Prostate gland (tissue), 2 donors: Measurements from ENCODE around the gene JAKMIP2. TPM values are rescaled to one million over a fixed set of nuclear protein-coding genes. Genes with fewer than 3 reads are reported as not detected.

ENCODE experiments used
- DNase-seq: peaks from one replicate; pipeline ENCODE4 v3.0.0-alpha.2; 2019; ENCODE audit warnings: low spot score
- H3K27ac ChIP-seq, 2 donors: fragments of 200-600 bp; sonication (generic); 2 replicates each; pipeline ENCODE4 v1.5.1; 2017 to 2019
- H3K27me3 ChIP-seq: fragments of 200-600 bp; sonication (generic); replicated peaks from 2 replicates; pipeline ENCODE4 v1.5.1; 2019; ENCODE audit not compliant: insufficient read depth
- H3K36me3 ChIP-seq, 2 donors: fragments of 200-600 bp; sonication (generic); 1 replicate in 1 of 2; 2 replicates in 1 of 2; pipeline versions ENCODE4 v1.5.1 to v1.8.1; 2017 to 2019
- H3K4me1 ChIP-seq: fragments of 200-600 bp; sonication (generic); replicated peaks from 2 replicates; pipeline ENCODE4 v1.5.1; 2019
- H3K4me3 ChIP-seq, 2 donors: fragments of 200-600 bp; sonication (generic); 2 replicates each; pipeline ENCODE4 v1.5.1; 2017 to 2019
- H3K9me3 ChIP-seq: fragments of 200-600 bp; sonication (generic); 2 replicates; pipeline ENCODE4 v1.5.1; 2017
- POLR2A ChIP-seq: fragments of 450-650 bp; IDR thresholded peaks from one replicate; pipeline ENCODE4 v1.6.1; 2016; ENCODE audit warnings: antibody characterized with exemption, mild to moderate bottlenecking
- POLR2AphosphoS5 ChIP-seq: sonication (generic); formaldehyde crosslinking; IDR thresholded peaks from one replicate; pipeline ENCODE4 v1.6.1; 2017; ENCODE audit warnings: antibody characterized with exemption
- WGBS: methylation state at CpG from one replicate; pipeline ENCODE4 v1.1.5; 2018; 5-methylcytosine and 5-hydroxymethylcytosine counted together
- intact Hi-C: fragments of 100-400 bp; cut with DNase I; formaldehyde crosslinking; loops from one replicate; pipeline ENCODE4 v1.14.2; 2022
- total RNA-seq, 2 donors: library from RNA; depleted of rRNA; stranded (reverse); fragments of >200 nt; gene quantifications; one replicate each; pipeline ENCODE4 v1.1.0, GENCODE V29; 2016
- TF ChIP-seq, protein P1 (sequence below), 4 experiments: fragments of 200-600 bp in 2 of 4; fragments of 450-650 bp in 2 of 4; sonication (generic) in 2 of 4; IDR thresholded peaks; 1 replicate in 3 of 4; 2 replicates in 1 of 4; pipeline ENCODE4 v1.5.1; 2016 to 2019; ENCODE audit warnings: antibody characterized with exemption in 4 of 4, mild to moderate bottlenecking in 2 of 4, moderate library complexity in 2 of 4

JAKMIP2 gene
- total RNA-seq, 2 donors from 2014 or later, result 0.85 to 1.2 TPM

DNA sequence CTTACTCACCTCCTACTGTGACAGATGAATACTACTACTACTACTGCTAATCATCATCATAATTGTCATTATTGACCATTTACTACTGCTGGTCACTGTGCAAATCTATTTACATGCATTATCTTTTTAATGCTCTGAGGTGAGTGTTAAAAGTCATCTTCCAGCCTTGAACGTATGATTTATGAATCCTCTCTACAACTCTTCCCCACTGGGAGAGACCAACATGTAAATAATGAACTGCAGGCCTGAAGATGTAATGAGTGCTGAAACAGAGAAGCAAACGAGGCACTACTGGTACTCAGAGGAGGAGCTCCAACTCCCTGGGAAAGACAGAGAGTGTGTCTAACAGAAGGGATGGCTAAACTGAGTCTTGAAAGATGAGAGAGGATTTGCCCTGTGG, 95.4 kb downstream of the JAKMIP2 start:
- 86% methylated on average over 2 of the region's 2 CpGs for WGBS
- intact Hi-C loops, result no loop called here
- TF ChIP-seq POLR2AphosphoS5 (no peak), POLR2A (no peak)
- TF ChIP-seq, protein P1, sequence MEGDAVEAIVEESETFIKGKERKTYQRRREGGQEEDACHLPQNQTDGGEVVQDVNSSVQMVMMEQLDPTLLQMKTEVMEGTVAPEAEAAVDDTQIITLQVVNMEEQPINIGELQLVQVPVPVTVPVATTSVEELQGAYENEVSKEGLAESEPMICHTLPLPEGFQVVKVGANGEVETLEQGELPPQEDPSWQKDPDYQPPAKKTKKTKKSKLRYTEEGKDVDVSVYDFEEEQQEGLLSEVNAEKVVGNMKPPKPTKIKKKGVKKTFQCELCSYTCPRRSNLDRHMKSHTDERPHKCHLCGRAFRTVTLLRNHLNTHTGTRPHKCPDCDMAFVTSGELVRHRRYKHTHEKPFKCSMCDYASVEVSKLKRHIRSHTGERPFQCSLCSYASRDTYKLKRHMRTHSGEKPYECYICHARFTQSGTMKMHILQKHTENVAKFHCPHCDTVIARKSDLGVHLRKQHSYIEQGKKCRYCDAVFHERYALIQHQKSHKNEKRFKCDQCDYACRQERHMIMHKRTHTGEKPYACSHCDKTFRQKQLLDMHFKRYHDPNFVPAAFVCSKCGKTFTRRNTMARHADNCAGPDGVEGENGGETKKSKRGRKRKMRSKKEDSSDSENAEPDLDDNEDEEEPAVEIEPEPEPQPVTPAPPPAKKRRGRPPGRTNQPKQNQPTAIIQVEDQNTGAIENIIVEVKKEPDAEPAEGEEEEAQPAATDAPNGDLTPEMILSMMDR (IDR thresholded peaks at IDR 0.05), result no peak

DNA sequence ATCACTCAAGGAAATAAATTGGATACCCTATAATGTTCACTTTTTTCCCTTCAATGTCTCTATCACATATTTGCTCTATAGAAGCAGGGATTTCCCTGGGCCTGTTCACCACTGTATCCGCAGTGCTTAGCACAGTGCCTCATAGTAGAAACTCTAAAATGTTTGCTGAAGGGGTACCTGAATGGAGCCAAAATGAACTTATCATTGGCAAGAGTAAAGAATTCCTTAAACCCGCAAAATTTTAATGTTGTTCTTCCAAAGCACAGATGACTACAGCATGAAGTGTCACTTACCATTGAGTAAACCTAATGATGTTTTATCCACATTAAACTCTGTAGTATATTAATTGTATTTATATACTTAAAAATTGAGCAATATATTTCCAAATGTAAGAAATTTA, 96.1 kb downstream of the JAKMIP2 start:
- TF ChIP-seq POLR2AphosphoS5, result no peak
- TF ChIP-seq, protein P1 (IDR thresholded peaks at IDR 0.05), result no peak
- TF ChIP-seq POLR2A, result no peak
- H3K9me3 ChIP-seq, result no peaks in the 10 kb centered on the region
- DNase-seq, result no peak
- no peaks in the 10 kb centered on the region for H3K36me3 ChIP-seq
- intact Hi-C loops, result no loop called here
- no peak overlapping the region for H3K27ac ChIP-seq
- H3K27me3 ChIP-seq, result no peaks in the 10 kb centered on the region
- no peaks in the 10 kb centered on the region for H3K4me1 ChIP-seq
- H3K4me3 ChIP-seq, result no peak overlapping the region
- 82% methylated on average over 2 of the region's 2 CpGs for WGBS

More for the DNA sequence above, 95.4 kb downstream of the JAKMIP2 start:
- Histone ChIP-seq H3K4me3 (no peak overlapping the region), H3K9me3 (no peaks in the 10 kb centered on the region), H3K27me3 (no peaks in the 10 kb centered on the region), H3K4me1 (no peaks in the 10 kb centered on the region), H3K27ac (no peak overlapping the region), H3K36me3 (no peaks in the 10 kb centered on the region)
- DNase-seq, result no peak

DNA sequence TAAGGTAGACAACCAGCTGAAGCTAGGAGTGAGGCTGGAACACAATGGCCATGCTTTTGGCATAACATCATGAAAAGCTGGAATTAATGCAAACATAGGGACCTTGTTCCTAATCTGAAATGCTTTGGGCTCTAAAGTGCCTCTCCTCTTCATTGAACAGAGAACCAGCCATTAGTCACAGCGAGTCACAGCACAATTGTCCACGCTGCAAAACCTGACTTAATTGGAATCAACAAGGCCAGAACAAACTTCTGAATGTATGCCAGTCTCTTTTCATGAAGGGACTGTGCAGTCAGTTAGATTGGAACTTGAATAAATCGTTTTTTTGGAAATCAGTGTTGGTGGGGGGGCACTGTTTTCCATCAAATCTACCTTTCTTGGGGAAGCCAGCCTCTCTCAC, 96.5 kb downstream of the JAKMIP2 start:
- H3K9me3 ChIP-seq, result no peaks in the 10 kb centered on the region
- no peak overlapping the region for H3K27ac ChIP-seq
- H3K27me3 ChIP-seq, result no peaks in the 10 kb centered on the region
- TF ChIP-seq POLR2A (no peak), POLR2AphosphoS5 (no peak)
- TF ChIP-seq, protein P1 (IDR thresholded peaks at IDR 0.05), result no peak
- H3K4me3 ChIP-seq, result no peak overlapping the region
- intact Hi-C loops, result no loop called here
- no peaks in the 10 kb centered on the region for H3K36me3 ChIP-seq
- no peaks in the 10 kb centered on the region for H3K4me1 ChIP-seq
- WGBS, result 76% methylated on average over 3 of the region's 3 CpGs
- DNase-seq, result no peak

DNA sequence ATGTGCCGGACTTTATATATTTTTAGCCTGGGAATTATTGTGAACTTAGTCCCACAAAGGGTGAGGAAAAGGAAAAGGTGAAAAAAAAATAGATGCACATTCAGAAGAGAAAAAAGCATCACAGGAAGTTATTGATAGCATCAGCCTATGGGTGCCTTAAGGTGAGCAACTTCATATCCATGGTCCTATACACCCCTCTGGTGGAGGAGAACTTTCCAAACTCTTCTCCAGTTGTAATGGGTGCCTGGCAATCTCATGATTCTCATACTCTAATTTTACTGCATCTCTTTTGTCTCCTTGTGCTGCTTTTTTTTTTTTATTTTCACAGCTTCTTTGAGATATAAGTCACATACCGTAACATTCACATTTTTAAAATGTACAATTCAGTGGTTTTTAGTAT, 107.4 kb downstream of the JAKMIP2 start:
- Histone ChIP-seq H3K9me3 (no peaks in the 10 kb centered on the region), H3K27ac (no peak overlapping the region), H3K4me3 (no peak overlapping the region), H3K27me3 (no peaks in the 10 kb centered on the region), H3K36me3 (no peaks in the 10 kb centered on the region), H3K4me1 (no peaks in the 10 kb centered on the region)
- no peak for DNase-seq
- 93% methylated on average over 2 of the region's 2 CpGs for WGBS
- no peak for TF ChIP-seq POLR2A
- no peak for TF ChIP-seq POLR2AphosphoS5
- TF ChIP-seq, protein P1 (IDR thresholded peaks at IDR 0.05), result no peak
- intact Hi-C loops, result no loop called here

DNA sequence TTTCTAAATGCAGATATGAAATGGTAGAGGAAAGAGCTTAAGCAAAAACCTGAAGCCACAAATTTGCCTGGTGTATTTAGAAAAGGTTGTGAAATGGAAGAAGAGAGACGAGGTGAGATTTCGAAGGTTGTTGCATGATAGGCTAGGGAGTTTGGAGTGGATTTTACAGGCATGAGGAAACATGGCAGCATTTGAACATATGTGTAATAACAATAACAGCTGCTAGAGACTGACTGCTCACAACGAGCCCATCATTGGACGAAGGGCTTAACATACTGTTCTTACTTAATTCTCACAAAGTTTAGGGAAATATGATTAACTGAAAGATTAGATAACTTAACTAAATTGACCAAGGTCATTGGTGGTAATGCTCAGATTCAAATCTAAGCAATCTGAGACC, 108.1 kb downstream of the JAKMIP2 start:
- Histone ChIP-seq H3K4me3 (no peak overlapping the region), H3K9me3 (no peaks in the 10 kb centered on the region), H3K27me3 (no peaks in the 10 kb centered on the region), H3K27ac (no peak overlapping the region), H3K4me1 (no peaks in the 10 kb centered on the region), H3K36me3 (no peaks in the 10 kb centered on the region)
- intact Hi-C loops, result no loop called here
- DNase-seq, result no peak
- no peak for TF ChIP-seq POLR2AphosphoS5
- no peak for TF ChIP-seq POLR2A
- TF ChIP-seq, protein P1 (IDR thresholded peaks at IDR 0.05), result no peak
- WGBS, result 61% methylated on average over 4 of the region's 4 CpGs
